Tibial nerve (tissue), 3 donors: ENCODE measurements around the gene GBF1.
A peak's percentile ranks its signal among the peaks of the same experiment; 100 is the strongest.

Experiments
- POLR2A ChIP-seq, 2 donors: fragments of 450-650 bp; IDR thresholded peaks; one replicate each; pipeline ENCODE4 v1.6.1; 2017; ENCODE audit warnings: antibody characterized with exemption in 2 of 2, mild to moderate bottlenecking in 2 of 2, moderate library complexity in 2 of 2
- TF ChIP-seq, protein P1 (sequence below), 5 experiments: fragments of 200-600 bp in 3 of 5; fragments of 450-650 bp in 2 of 5; sonication (generic) in 3 of 5; IDR thresholded peaks; one replicate each; pipeline ENCODE4 v1.5.1; 2016 to 2019; ENCODE audit warnings: antibody characterized with exemption in 5 of 5, mild to moderate bottlenecking in 3 of 5, moderate library complexity in 2 of 5

DNA sequence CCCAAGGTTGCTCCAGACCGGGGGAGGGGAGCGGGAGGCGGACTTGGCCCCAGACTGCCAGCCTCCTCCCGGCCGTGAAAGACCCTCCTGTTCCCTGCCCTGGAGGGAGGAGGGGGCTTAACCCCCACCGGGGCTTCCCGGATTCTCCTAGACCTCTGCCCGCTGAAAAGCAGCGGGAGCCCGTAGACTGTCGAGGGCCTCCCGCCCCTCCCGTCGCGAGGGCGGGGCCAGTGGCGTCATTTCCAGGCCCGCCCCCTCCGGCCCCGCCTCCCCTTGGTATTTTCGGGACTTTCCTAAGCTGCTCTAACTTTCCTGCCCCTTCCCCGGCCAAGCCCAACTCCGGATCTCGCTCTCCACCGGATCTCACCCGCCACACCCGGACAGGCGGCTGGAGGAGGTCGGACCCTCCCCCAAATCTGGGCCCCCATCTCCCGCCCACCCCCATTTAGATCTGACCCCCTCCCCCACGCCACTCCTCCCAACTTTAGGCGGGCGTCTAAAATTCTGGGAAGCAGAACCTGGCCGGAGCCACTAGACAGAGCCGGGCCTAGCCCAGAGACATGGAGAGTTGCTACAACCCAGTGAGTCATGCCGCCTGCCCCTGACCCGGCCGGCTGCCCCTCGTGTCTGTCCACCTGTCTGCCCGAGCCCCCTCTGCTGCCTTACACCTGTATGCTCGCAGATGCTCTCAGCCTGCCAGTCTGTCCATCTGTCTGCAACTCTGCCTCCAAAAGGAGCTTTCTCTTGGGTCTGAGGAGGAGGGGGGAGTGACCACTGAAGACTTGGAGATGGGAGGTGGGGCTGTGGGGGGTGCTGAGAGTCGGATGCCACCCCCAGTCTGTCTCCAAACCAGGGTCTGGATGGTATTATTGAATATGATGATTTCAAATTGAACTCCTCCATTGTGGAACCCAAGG lies 150.3 kb downstream of the GBF1 start, which contains the start of gene NFKB2:
- TF ChIP-seq, protein P1, sequence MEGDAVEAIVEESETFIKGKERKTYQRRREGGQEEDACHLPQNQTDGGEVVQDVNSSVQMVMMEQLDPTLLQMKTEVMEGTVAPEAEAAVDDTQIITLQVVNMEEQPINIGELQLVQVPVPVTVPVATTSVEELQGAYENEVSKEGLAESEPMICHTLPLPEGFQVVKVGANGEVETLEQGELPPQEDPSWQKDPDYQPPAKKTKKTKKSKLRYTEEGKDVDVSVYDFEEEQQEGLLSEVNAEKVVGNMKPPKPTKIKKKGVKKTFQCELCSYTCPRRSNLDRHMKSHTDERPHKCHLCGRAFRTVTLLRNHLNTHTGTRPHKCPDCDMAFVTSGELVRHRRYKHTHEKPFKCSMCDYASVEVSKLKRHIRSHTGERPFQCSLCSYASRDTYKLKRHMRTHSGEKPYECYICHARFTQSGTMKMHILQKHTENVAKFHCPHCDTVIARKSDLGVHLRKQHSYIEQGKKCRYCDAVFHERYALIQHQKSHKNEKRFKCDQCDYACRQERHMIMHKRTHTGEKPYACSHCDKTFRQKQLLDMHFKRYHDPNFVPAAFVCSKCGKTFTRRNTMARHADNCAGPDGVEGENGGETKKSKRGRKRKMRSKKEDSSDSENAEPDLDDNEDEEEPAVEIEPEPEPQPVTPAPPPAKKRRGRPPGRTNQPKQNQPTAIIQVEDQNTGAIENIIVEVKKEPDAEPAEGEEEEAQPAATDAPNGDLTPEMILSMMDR (IDR thresholded peaks at IDR 0.05): peak in 2 of 5 experiments; percentile 22 to 25
- TF ChIP-seq POLR2A (IDR thresholded peaks at IDR 0.05): peak; percentile 21 to 77
